Colonic mucosa (tissue), 4 donors: ENCODE data around the gene PHACTR1. TPM values are rescaled to one million over a fixed set of nuclear protein-coding genes. Genes with fewer than 3 reads are reported as not detected.

Experiments used
- DNase-seq: peaks from one replicate; pipeline ENCODE4 v3.0.0-alpha.2; 2020
- H3K27ac ChIP-seq: fragments of 200-600 bp; one replicate; pipeline ENCODE4 v1.8.0; 2021
- H3K27me3 ChIP-seq: fragments of 200-600 bp; one replicate; pipeline ENCODE4 v1.8.0; 2021
- H3K36me3 ChIP-seq: fragments of 200-600 bp; one replicate; pipeline ENCODE4 v1.8.0; 2021
- H3K4me1 ChIP-seq: fragments of 200-600 bp; one replicate; pipeline ENCODE4 v1.8.0; 2021; ENCODE audit warnings: mild to moderate bottlenecking
- H3K4me3 ChIP-seq: fragments of 200-600 bp; one replicate; pipeline ENCODE4 v1.8.0; 2021
- H3K9ac ChIP-seq, 2 donors: one replicate each; pipeline ENCODE4 v1.7.0; 2013; ENCODE audit warnings: control low read depth in 2 of 2, low read depth in 2 of 2, low read length in 2 of 2
- H3K9me3 ChIP-seq: fragments of 200-600 bp; one replicate; pipeline ENCODE4 v1.8.0; 2021
- intact Hi-C: fragments of 100-400 bp; cut with DNase I; formaldehyde crosslinking; loops from one replicate; pipeline ENCODE4 v1.14.1; 2022
- total RNA-seq, 2 donors: library from RNA; stranded (reverse); fragmentation: NEBNext Ultra II Directional in 1 of 2; extraction: Animal tissue kit (Norgen Biotek cat#: 25700) in 1 of 2; gene quantifications; one replicate each; pipeline ENCODE4 v1.2.1, GENCODE V29; 2021
- TF ChIP-seq, protein P1 (sequence below): fragments of 200-600 bp; IDR thresholded peaks from one replicate; pipeline ENCODE4 v1.8.0; 2022; ENCODE audit warnings: antibody characterized with exemption, mild to moderate bottlenecking
- donor health status: healthy.
- donor health status: DM: no; HTN: no; CAD: no.
- donor health status: DM: no; HTN: no; CAD: no.

PHACTR1 gene
- total RNA-seq, 2 donors from 2014 or later, result 1.7 to 2.2 TPM

DNA sequence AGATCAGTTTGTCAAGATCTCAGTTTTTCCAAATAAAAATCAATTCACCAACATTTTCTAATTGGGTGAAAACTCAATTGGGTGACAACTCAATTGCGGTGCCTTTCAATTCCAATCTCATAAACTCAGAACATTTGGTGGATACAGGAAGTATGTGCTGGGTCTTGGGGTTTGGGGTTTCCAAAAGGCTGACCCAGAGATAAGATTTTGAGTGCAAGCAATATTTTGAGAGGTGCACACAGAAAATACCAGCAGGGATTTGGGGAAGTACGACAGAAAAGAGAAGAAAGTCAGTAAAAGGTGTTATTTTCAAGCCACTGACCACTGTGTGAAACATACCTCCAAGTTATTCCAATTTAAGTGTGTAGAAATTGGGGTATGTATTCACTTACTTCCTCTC, 258.0 kb downstream of the PHACTR1 start:
- no peaks in the 10 kb centered on the region for H3K27me3 ChIP-seq
- H3K9me3 ChIP-seq, result no peaks in the 10 kb centered on the region
- no peaks in the 10 kb centered on the region for H3K4me1 ChIP-seq
- no peak overlapping the region for H3K4me3 ChIP-seq
- H3K36me3 ChIP-seq, result no peaks in the 10 kb centered on the region
- H3K27ac ChIP-seq, result no peak overlapping the region
- no peak overlapping the region for H3K9ac ChIP-seq
- TF ChIP-seq, protein P1, sequence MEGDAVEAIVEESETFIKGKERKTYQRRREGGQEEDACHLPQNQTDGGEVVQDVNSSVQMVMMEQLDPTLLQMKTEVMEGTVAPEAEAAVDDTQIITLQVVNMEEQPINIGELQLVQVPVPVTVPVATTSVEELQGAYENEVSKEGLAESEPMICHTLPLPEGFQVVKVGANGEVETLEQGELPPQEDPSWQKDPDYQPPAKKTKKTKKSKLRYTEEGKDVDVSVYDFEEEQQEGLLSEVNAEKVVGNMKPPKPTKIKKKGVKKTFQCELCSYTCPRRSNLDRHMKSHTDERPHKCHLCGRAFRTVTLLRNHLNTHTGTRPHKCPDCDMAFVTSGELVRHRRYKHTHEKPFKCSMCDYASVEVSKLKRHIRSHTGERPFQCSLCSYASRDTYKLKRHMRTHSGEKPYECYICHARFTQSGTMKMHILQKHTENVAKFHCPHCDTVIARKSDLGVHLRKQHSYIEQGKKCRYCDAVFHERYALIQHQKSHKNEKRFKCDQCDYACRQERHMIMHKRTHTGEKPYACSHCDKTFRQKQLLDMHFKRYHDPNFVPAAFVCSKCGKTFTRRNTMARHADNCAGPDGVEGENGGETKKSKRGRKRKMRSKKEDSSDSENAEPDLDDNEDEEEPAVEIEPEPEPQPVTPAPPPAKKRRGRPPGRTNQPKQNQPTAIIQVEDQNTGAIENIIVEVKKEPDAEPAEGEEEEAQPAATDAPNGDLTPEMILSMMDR, result no peak
- intact Hi-C loops, result no loop called here
- no peak for DNase-seq

DNA sequence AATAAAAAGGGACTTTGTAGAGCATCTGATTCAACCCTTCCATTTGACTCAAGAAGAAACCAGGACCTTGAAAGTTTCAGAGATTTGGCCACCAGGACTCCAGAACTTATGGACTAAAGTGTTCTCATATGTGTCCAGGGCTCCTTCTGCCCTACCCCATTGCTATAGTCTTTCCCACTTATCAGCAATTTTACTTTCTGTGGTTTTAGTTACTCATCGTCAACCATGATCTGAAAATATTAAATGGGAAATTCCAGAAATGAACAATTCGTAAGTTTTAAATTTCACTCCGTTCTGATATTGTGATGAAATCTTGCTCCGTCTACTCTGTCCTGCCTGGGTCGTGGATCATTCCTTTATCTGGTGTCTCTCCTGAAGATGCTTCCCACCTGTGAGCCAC, 259.8 kb downstream of the PHACTR1 start:
- no peak for DNase-seq
- TF ChIP-seq, protein P1, result no peak

DNA sequence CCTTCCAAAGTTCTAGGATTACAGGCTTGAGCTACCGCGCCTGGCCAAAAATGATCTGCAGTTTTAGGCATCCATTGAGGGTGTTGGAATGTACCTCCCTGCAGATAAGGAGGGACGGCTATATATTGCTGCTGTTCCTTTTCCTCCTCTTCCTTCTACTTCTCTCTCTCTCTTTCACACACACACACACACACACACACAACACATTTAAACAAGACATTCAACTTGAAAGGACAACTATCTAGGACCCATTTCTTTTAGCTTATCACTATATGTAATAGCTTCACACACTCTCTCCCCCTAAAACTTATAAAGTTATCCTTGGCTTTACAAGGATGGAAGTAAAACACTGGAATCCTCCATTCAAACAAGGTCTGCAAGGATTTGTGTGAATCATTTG, 260.6 kb downstream of the PHACTR1 start:
- TF ChIP-seq, protein P1, result no peak
- Histone ChIP-seq H3K27ac (no peak overlapping the region), H3K4me3 (no peak overlapping the region), H3K27me3 (no peaks in the 10 kb centered on the region), H3K36me3 (no peaks in the 10 kb centered on the region), H3K9ac (no peak overlapping the region), H3K9me3 (no peaks in the 10 kb centered on the region), H3K4me1 (no peaks in the 10 kb centered on the region)
- no peak for DNase-seq
- intact Hi-C loops, result no loop called here

More for the DNA sequence above, 259.8 kb downstream of the PHACTR1 start:
- Histone ChIP-seq H3K4me3 (no peak overlapping the region), H3K9ac (no peak overlapping the region), H3K4me1 (no peaks in the 10 kb centered on the region), H3K27me3 (no peaks in the 10 kb centered on the region), H3K36me3 (no peaks in the 10 kb centered on the region), H3K9me3 (no peaks in the 10 kb centered on the region), H3K27ac (no peak overlapping the region)
- intact Hi-C loops, result no loop called here

DNA sequence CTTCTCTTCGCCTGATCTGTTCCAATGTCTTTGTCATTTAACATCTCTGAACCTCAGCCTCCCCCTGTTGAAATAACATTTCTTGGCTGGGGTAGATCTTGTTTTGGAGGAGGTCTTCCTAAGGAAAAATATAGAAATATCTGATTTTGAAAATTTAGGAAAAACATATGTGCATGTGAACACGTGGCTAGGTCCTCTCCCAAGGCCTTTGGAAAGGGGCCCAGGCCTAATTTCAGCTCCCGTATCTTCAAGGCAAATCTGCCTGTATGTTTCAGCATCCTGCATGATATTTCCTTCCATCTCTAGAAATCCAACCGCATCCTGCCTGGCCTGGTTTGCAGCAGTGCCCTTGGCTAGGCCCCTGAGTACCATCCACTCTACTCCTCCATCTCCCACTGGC, 261.2 kb downstream of the PHACTR1 start:
- Histone ChIP-seq H3K36me3 (no peaks in the 10 kb centered on the region), H3K4me1 (no peaks in the 10 kb centered on the region), H3K27ac (no peak overlapping the region), H3K9ac (no peak overlapping the region), H3K4me3 (no peak overlapping the region), H3K9me3 (no peaks in the 10 kb centered on the region), H3K27me3 (no peaks in the 10 kb centered on the region)
- DNase-seq, result no peak
- TF ChIP-seq, protein P1, result no peak
- intact Hi-C loops, result no loop called here

DNA sequence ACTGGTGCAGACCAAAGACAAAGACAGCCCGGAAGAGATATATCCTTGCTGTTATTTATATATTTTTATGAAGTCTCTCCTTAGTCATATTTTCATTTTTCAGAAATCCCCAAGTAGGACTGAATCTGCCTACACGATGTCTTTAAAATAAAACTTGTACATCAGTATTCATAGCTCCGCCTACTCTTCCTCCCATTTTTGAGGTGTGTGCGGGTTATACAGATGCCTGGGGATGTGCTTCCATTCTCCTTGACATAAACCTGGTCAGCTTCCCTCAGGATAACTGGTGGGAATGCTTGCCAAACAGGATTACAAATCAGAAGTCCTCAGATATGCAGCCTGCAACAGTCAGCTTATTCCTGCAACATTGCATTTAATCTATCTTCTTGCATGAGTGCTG, 264.2 kb downstream of the PHACTR1 start:
- no peaks in the 10 kb centered on the region for H3K4me1 ChIP-seq
- H3K9ac ChIP-seq, result no peak overlapping the region
- DNase-seq, result no peak
- H3K27ac ChIP-seq, result no peak overlapping the region
- intact Hi-C loops, result no loop called here
- no peaks in the 10 kb centered on the region for H3K9me3 ChIP-seq
- TF ChIP-seq, protein P1, result no peak
- no peaks in the 10 kb centered on the region for H3K27me3 ChIP-seq
- no peaks in the 10 kb centered on the region for H3K36me3 ChIP-seq
- H3K4me3 ChIP-seq, result no peak overlapping the region

DNA sequence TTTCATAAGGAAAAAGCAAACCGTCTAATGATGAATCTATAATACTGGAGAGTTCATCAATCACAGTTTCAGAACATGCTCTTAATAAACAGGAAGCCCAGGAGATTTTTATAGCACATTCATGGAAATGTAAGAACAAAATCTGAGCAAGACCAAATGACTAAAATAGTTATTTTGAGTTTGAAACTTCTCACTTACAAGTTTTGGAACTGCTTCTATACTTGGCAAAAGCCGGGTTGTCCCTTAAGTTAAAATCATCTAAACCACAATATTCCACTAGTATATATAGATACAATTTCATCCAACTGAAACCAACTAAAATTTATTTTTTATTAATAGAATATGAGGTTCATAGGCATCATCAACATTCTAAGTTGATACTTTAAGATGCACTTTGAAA, 268.2 kb downstream of the PHACTR1 start:
- TF ChIP-seq, protein P1, result no peak
- H3K4me1 ChIP-seq, result no peaks in the 10 kb centered on the region
- intact Hi-C loops, result no loop called here
- H3K9ac ChIP-seq, result no peak overlapping the region
- H3K36me3 ChIP-seq, result no peaks in the 10 kb centered on the region
- H3K27me3 ChIP-seq, result no peaks in the 10 kb centered on the region
- no peaks in the 10 kb centered on the region for H3K9me3 ChIP-seq
- H3K27ac ChIP-seq, result no peak overlapping the region
- no peak overlapping the region for H3K4me3 ChIP-seq
- no peak for DNase-seq
